HG03565 (cell line): ENCODE results near the gene POLRMT.

Source experiments
- ATAC-seq: cut with Tn5 transposase; IDR thresholded peaks from one replicate; pipeline ENCODE4 v1.9.1; 2021; ENCODE audit warnings: mild to moderate bottlenecking, moderate library complexity; ENCODE audit not compliant: unreplicated experiment

Gene POLRMT

GRCh38 chr19:582497-583197, 50.7 kb downstream of the POLRMT start:
- no peak for ATAC-seq

GRCh38 chr19:581399-582111, 51.8 kb downstream of the POLRMT start:
- ATAC-seq, result no peak

- ATAC-seq, result no peak
Measured at GRCh38 chr19:580274-580835, 53.0 kb downstream of the POLRMT start.

- no peak for ATAC-seq
Measured at GRCh38 chr19:579842-580155, 53.5 kb downstream of the POLRMT start.

GRCh38 chr19:579111-579841, 54.1 kb downstream of the POLRMT start:
- no peak for ATAC-seq

- ATAC-seq, result no peak
Measured at GRCh38 chr19:577439-578392, 55.6 kb downstream of the POLRMT start.

- ATAC-seq, result no peak
Measured at GRCh38 chr19:576768-577438, 56.4 kb downstream of the POLRMT start.

- ATAC-seq, result no peak
Measured at GRCh38 chr19:575527-576506, 57.5 kb downstream of the POLRMT start.

- ATAC-seq, result no peak
Measured at GRCh38 chr19:574658-575526, 58.4 kb downstream of the POLRMT start.

- no peak for ATAC-seq
Measured at GRCh38 chr19:573519-573825, 59.9 kb downstream of the POLRMT start.

GRCh38 chr19:572743-573518, 60.4 kb downstream of the POLRMT start:
- ATAC-seq, result no peak

GRCh38 chr19:572140-572742, 61.1 kb downstream of the POLRMT start, which contains the start of gene BSG:
Gene BSG, plus strand, starts transcription at chr19:572596. Its CDS starts 39 bp downstream, at chr19:572635.
- peak; percentile 76 for ATAC-seq

- peak; percentile 2 for ATAC-seq
Measured at GRCh38 chr19:571566-571974, 61.8 kb downstream of the POLRMT start.

GRCh38 chr19:570937-571565, 62.3 kb downstream of the POLRMT start:
- ATAC-seq, result no peak

- ATAC-seq, result no peak
Measured at GRCh38 chr19:570251-570686, 63.1 kb downstream of the POLRMT start.

GRCh38 chr19:567296-567900, 65.9 kb downstream of the POLRMT start:
- no peak for ATAC-seq
